K562 (cell line): ENCODE data around the gene XPO6. TPM values are rescaled to one million over a fixed set of nuclear protein-coding genes. Genes with fewer than 3 reads are reported as not detected.

Experiments used
- ADNP ChIP-seq: fragments of 200-800 bp; sonication (Bioruptor generic); IDR thresholded peaks from 2 replicates; pipeline ENCODE4 v1.6.1; 2016; ENCODE audit warnings: missing genetic modification characterization, missing compliant biosample characterization
- ARID2 ChIP-seq: fragments of 450-650 bp; IDR thresholded peaks from 2 replicates; pipeline ENCODE4 v1.6.1; 2017; ENCODE audit warnings: antibody characterized with exemption, mild to moderate bottlenecking
- BMI1 ChIP-seq: fragments of 150-350 bp; IDR thresholded peaks from 2 replicates; pipeline ENCODE4 v1.6.1; 2014; ENCODE audit warnings: low read length
- CBX8 ChIP-seq: fragments of 200-600 bp; sonication (generic); IDR thresholded peaks from 2 replicates; pipeline ENCODE4 v1.6.1; 2012; ENCODE audit warnings: borderline replicate concordance, mixed run types, low read depth, mild to moderate bottlenecking, moderate library complexity, mixed read lengths, low read length, control low read depth, inconsistent platforms; ENCODE audit not compliant: poor library complexity, severe bottlenecking; ENCODE audit errors: extremely low read depth
- EGR1 ChIP-seq: fragments of 450-650 bp; conservative IDR thresholded peaks from 2 replicates; pipeline ENCODE4 v1.6.1; 2017; ENCODE audit warnings: mild to moderate bottlenecking
- ELK3 ChIP-seq: fragments of 450-650 bp; formaldehyde crosslinking; IDR thresholded peaks from 2 replicates; pipeline ENCODE4 v1.4.0; 2020; ENCODE audit warnings: mild to moderate bottlenecking
- EZH2 ChIP-seq: IDR thresholded peaks from 2 replicates; pipeline ENCODE4 v1.6.1; 2012; ENCODE audit warnings: low read depth, mild to moderate bottlenecking, inconsistent platforms, low read length, borderline replicate concordance
- HDGF ChIP-seq: fragments of 450-650 bp; IDR thresholded peaks from 2 replicates; pipeline ENCODE4 v1.6.1; 2016
- HOXB6 ChIP-seq: fragments of 250-450 bp; sonication (Bioruptor Pico); IDR thresholded peaks from 2 replicates; pipeline ENCODE4 v1.5.1; 2022; ENCODE audit warnings: mild to moderate bottlenecking, borderline replicate concordance
- MAX ChIP-seq: sonication (generic); formaldehyde crosslinking; IDR thresholded peaks from 2 replicates; pipeline ENCODE4 v1.9.0; 2022; ENCODE audit warnings: mild to moderate bottlenecking, missing genetic modification reagents
- MEF2A ChIP-seq: IDR thresholded peaks from 2 replicates; pipeline ENCODE4 v1.6.1; 2011; ENCODE audit warnings: low read depth, mild to moderate bottlenecking, low read length, moderate library complexity; ENCODE audit not compliant: control insufficient read depth
- PYGO2 ChIP-seq: fragments of 450-650 bp; IDR thresholded peaks from 2 replicates; pipeline ENCODE4 v1.6.1; 2016; ENCODE audit warnings: mild to moderate bottlenecking, missing genetic modification characterization, moderate library complexity, missing compliant biosample characterization
- RCOR1 ChIP-seq, 2 experiments: IDR thresholded peaks; 2 replicates each; pipeline ENCODE4 v1.6.1; 2012; ENCODE audit warnings: low read depth in 2 of 2, low read length in 2 of 2, borderline replicate concordance in 1 of 2, improper control_type of control experiment in 1 of 2
- SPI1 ChIP-seq: IDR thresholded peaks from 2 replicates; pipeline ENCODE4 v1.6.1; 2011; ENCODE audit warnings: low read depth, low read length, control low read depth, borderline replicate concordance
- SUPT5H ChIP-seq: fragments of 450-650 bp; IDR thresholded peaks from 2 replicates; pipeline ENCODE4 v1.6.1; 2016
- TARDBP ChIP-seq: fragments of 450-650 bp; IDR thresholded peaks from 2 replicates; pipeline ENCODE4 v1.6.1; 2016
- THRB ChIP-seq: fragments of 450-650 bp; formaldehyde crosslinking; conservative IDR thresholded peaks from 2 replicates; pipeline ENCODE4 v1.4.0; 2022; ENCODE audit warnings: mild to moderate bottlenecking, missing genetic modification characterization
- WHSC1 ChIP-seq: IDR thresholded peaks from one replicate; pipeline ENCODE4 v1.6.1; 2012; ENCODE audit warnings: low read length, control low read depth, inconsistent platforms
- ZBTB34 ChIP-seq: fragments of 250-450 bp; sonication (Bioruptor Pico); IDR thresholded peaks from 2 replicates; pipeline ENCODE4 v1.8.0; 2021; ENCODE audit warnings: mild to moderate bottlenecking, moderate library complexity
- ZBTB5 ChIP-seq: fragments of 450-650 bp; IDR thresholded peaks from 2 replicates; pipeline ENCODE4 v1.6.1; 2017; ENCODE audit warnings: antibody characterized with exemption
- ZNF134 ChIP-seq: fragments of 250-450 bp; sonication (Bioruptor Pico); conservative IDR thresholded peaks from 2 replicates; pipeline ENCODE4 v1.4.0; 2020
- ZNF324 ChIP-seq: fragments of 250-450 bp; sonication (Bioruptor Pico); IDR thresholded peaks from 2 replicates; pipeline ENCODE4 v1.4.0; 2020; ENCODE audit warnings: mild to moderate bottlenecking
- ZNF551 ChIP-seq: fragments of 250-450 bp; sonication (Bioruptor Pico); IDR thresholded peaks from 2 replicates; pipeline ENCODE4 v1.5.0; 2021; ENCODE audit warnings: mild to moderate bottlenecking, moderate library complexity
- ZNF79 ChIP-seq: fragments of 250-450 bp; sonication (Bioruptor Pico); IDR thresholded peaks from 2 replicates; pipeline ENCODE4 v1.4.0; 2020; ENCODE audit warnings: low read depth, mild to moderate bottlenecking, moderate library complexity
- polyA plus RNA-seq, 8 experiments: library from polyadenylated mRNA; depleted of rRNA in 4 of 8; stranded (reverse) in 5 of 8; unstranded in 3 of 8; fragments of >200 nt; fragmentation: Nextera tagmentation in 2 of 8; fragmentation: Illumina TruSeq in 1 of 8; extraction: Ambion mirVana in 2 of 8; extraction: Trizol in 1 of 8; gene quantifications; 2 replicates each; pipeline versions ENCODE4 v1.2.1 to v1.2.3, GENCODE V29; 2011 to 2014; ENCODE audit warnings: inconsistent platforms in 1 of 8, missing spikeins in 1 of 8
- total RNA-seq, 7 experiments: library from RNA; depleted of rRNA in 6 of 7; stranded (reverse); fragments of >200 nt in 6 of 7; fragmentation: Illumina TruSeq in 2 of 7; extraction: Trizol in 2 of 7; gene quantifications; 2 replicates each; pipeline versions ENCODE4 v1.2.1 to v1.2.3, GENCODE V29; 2011 to 2021; ENCODE audit warnings: low replicate concordance in 1 of 7

XPO6 gene
- total and polyA plus RNA-seq, 9 of the 15 experiments (the other 6 are each of a cell fraction or from before 2014, with no cell fraction given): 11.2 to 196 (median 119) TPM

- no peak for TF ChIP-seq ZBTB34 (CRISPR knock-in tag)
- TF ChIP-seq ZNF79: no peak
- TF ChIP-seq THRB (CRISPR knock-in tag): no peak
- no peak for TF ChIP-seq SPI1
- TF ChIP-seq BMI1: no peak
- no peak for TF ChIP-seq CBX8
- TF ChIP-seq EZH2: no peak
- TF ChIP-seq ZNF551 (CRISPR knock-in tag): no peak
- TF ChIP-seq ZBTB5: no peak
- no peak for TF ChIP-seq HDGF
- TF ChIP-seq HOXB6 (CRISPR knock-in tag): no peak
- TF ChIP-seq ZNF134 (CRISPR knock-in tag): no peak
- no peak for TF ChIP-seq PYGO2 (tag)
- no peak for TF ChIP-seq ARID2
- TF ChIP-seq ZNF324 (CRISPR knock-in tag): no peak
- TF ChIP-seq ADNP (tag): no peak
- TF ChIP-seq EGR1: peak; percentile 71
- TF ChIP-seq RCOR1 (IDR thresholded peaks at IDR 0.05; ENCODE audit: borderline replicate concordance in 1 of 2, low read depth in 2 of 2, low read length in 2 of 2): peak in 1 of 2 experiments; percentile 29; a peak in 1 of 4 replicates
- no peak for TF ChIP-seq TARDBP
- TF ChIP-seq SUPT5H: peak; percentile 71
- TF ChIP-seq WHSC1: no peak
- TF ChIP-seq MEF2A: no peak
- peak; percentile 99 for TF ChIP-seq MAX
- TF ChIP-seq ELK3 (CRISPR knock-in tag): no peak
These were observed at the start of gene XPO6 (continued) for GRCh38 chr16:28211758-28212531.
